GM12878 (cell line): ENCODE results near the gene RAD17. TPM values are rescaled to one million over a fixed set of nuclear protein-coding genes. Genes with fewer than 3 reads are reported as not detected.

Experiments
- HDAC2 ChIP-seq: fragments of 200-600 bp; sonication (generic); IDR thresholded peaks from 2 replicates; pipeline ENCODE4 v1.6.1; 2017
- PRDM15 ChIP-seq: fragments of 450-650 bp; formaldehyde crosslinking; IDR thresholded peaks from 2 replicates; pipeline ENCODE4 v1.4.0; 2020; ENCODE audit warnings: mild to moderate bottlenecking, moderate library complexity
- RAD21 ChIP-seq: IDR thresholded peaks from 2 replicates; pipeline ENCODE4 v1.6.1; 2011; ENCODE audit warnings: mild to moderate bottlenecking, low read depth, low read length, moderate library complexity; ENCODE audit not compliant: insufficient read depth
- SUZ12 ChIP-seq: fragments of 200-600 bp; sonication (generic); IDR thresholded peaks from one replicate; pipeline ENCODE4 v1.6.1; 2018; ENCODE audit warnings: antibody characterized with exemption, mild to moderate bottlenecking; ENCODE audit not compliant: unreplicated experiment
- TAF1 ChIP-seq: IDR thresholded peaks from 2 replicates; pipeline ENCODE4 v1.6.1; 2011; ENCODE audit warnings: mild to moderate bottlenecking, low read depth, low read length, borderline replicate concordance
- TCF12 ChIP-seq: IDR thresholded peaks from 2 replicates; pipeline ENCODE4 v1.6.1; 2011; ENCODE audit warnings: low read depth, mild to moderate bottlenecking, low read length
- polyA plus RNA-seq, 11 experiments: library from polyadenylated mRNA; depleted of rRNA in 4 of 11; unstranded in 6 of 11; stranded (reverse) in 5 of 11; fragments of >200 nt; fragmentation: Nextera tagmentation in 4 of 11; fragmentation: Illumina TruSeq in 1 of 11; extraction: Ambion mirVana in 4 of 11; extraction: Trizol in 1 of 11; gene quantifications; 1 replicate in 1 of 11; 2 replicates in 10 of 11; pipeline versions ENCODE4 v1.2.1 to v1.2.3, GENCODE V29; 2011 to 2016; ENCODE audit warnings: inconsistent platforms in 2 of 11, missing spikeins in 2 of 11, low read depth in 1 of 11
- total RNA-seq, 4 experiments: library from RNA; depleted of rRNA in 3 of 4; stranded (reverse); fragments of >200 nt in 3 of 4; fragmentation: Illumina TruSeq in 1 of 4; extraction: Trizol in 1 of 4; gene quantifications; 2 replicates each; pipeline versions ENCODE4 v1.2.1 to v1.2.3, GENCODE V29; 2013 to 2021
- TF ChIP-seq, protein P1 (sequence below), 3 experiments: IDR thresholded peaks in 2 of 3; conservative IDR thresholded peaks in 1 of 3; 2 replicates each; pipeline ENCODE4 v1.5.1; 2011; ENCODE audit warnings: low read depth in 3 of 3, low read length in 3 of 3, mild to moderate bottlenecking in 3 of 3, control low read depth in 2 of 3, moderate library complexity in 2 of 3, inconsistent platforms in 1 of 3, mixed read lengths in 1 of 3; ENCODE audit not compliant: control insufficient read depth in 2 of 3, insufficient read depth in 1 of 3; ENCODE audit errors: extremely low read depth in 1 of 3
- TF ChIP-seq, protein P2 (sequence below): fragments of 450-650 bp; IDR thresholded peaks from 2 replicates; pipeline ENCODE4 v1.6.1; 2016; ENCODE audit warnings: mild to moderate bottlenecking
- TF ChIP-seq, protein P3 (sequence below): IDR thresholded peaks from 2 replicates; pipeline ENCODE4 v1.6.1; 2012; ENCODE audit warnings: low read depth, low read length, improper control_type of control experiment

RAD17 gene
- total and polyA plus RNA-seq, 10 of the 15 experiments (the other 5 are each of a cell fraction or from before 2014, with no cell fraction given) = 23.9 to 55.4 (median 44.5) TPM

- TF ChIP-seq, protein P1, sequence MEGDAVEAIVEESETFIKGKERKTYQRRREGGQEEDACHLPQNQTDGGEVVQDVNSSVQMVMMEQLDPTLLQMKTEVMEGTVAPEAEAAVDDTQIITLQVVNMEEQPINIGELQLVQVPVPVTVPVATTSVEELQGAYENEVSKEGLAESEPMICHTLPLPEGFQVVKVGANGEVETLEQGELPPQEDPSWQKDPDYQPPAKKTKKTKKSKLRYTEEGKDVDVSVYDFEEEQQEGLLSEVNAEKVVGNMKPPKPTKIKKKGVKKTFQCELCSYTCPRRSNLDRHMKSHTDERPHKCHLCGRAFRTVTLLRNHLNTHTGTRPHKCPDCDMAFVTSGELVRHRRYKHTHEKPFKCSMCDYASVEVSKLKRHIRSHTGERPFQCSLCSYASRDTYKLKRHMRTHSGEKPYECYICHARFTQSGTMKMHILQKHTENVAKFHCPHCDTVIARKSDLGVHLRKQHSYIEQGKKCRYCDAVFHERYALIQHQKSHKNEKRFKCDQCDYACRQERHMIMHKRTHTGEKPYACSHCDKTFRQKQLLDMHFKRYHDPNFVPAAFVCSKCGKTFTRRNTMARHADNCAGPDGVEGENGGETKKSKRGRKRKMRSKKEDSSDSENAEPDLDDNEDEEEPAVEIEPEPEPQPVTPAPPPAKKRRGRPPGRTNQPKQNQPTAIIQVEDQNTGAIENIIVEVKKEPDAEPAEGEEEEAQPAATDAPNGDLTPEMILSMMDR (IDR thresholded peaks at IDR 0.05 in 2 of 3, conservative IDR thresholded peaks at IDR 0.05 in 1 of 3; ENCODE audit: control insufficient read depth in 2 of 3, extremely low read depth in 1 of 3, insufficient read depth in 1 of 3, low read depth in 3 of 3, low read length in 3 of 3) = peak; percentile 27 to 58 (median 58)
- TF ChIP-seq, protein P2, sequence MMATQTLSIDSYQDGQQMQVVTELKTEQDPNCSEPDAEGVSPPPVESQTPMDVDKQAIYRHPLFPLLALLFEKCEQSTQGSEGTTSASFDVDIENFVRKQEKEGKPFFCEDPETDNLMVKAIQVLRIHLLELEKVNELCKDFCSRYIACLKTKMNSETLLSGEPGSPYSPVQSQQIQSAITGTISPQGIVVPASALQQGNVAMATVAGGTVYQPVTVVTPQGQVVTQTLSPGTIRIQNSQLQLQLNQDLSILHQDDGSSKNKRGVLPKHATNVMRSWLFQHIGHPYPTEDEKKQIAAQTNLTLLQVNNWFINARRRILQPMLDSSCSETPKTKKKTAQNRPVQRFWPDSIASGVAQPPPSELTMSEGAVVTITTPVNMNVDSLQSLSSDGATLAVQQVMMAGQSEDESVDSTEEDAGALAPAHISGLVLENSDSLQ = 0 out of 2 replicates have a peak, but pooled peaks have one; percentile 23
- TF ChIP-seq, protein P3, sequence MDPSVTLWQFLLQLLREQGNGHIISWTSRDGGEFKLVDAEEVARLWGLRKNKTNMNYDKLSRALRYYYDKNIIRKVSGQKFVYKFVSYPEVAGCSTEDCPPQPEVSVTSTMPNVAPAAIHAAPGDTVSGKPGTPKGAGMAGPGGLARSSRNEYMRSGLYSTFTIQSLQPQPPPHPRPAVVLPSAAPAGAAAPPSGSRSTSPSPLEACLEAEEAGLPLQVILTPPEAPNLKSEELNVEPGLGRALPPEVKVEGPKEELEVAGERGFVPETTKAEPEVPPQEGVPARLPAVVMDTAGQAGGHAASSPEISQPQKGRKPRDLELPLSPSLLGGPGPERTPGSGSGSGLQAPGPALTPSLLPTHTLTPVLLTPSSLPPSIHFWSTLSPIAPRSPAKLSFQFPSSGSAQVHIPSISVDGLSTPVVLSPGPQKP = no peak
- TF ChIP-seq TCF12 (no peak), SUZ12 (no peak), PRDM15 (CRISPR knock-in tag) (no peak), HDAC2 (no peak), TAF1 (no peak), RAD21 (peak; percentile 17; the same call in 1 of the 2 replicates)
Measured at GRCh38 chr5:69364414-69364813, 5.2 kb upstream of the RAD17 start (continued).
